HEK293 (cell line): Measurements from ENCODE around the gene FAM241A.

Source experiments
- KLF16 ChIP-seq: fragments of 450-650 bp; formaldehyde crosslinking; IDR thresholded peaks from 2 replicates; pipeline ENCODE4 v1.5.1; 2017; ENCODE audit warnings: missing biosample characterization, missing genetic modification characterization
- MEIS1 ChIP-seq: sonication (generic); formaldehyde crosslinking; IDR thresholded peaks from 2 replicates; pipeline ENCODE4 v1.8.1; 2022; ENCODE audit warnings: missing genetic modification reagents, mild to moderate bottlenecking, borderline replicate concordance
- YY1 ChIP-seq: fragments of 450-650 bp; formaldehyde crosslinking; IDR thresholded peaks from 2 replicates; pipeline ENCODE4 v1.5.1; 2018; ENCODE audit warnings: missing biosample characterization, missing genetic modification characterization
- ZNF114 ChIP-seq: fragments of 450-650 bp; formaldehyde crosslinking; IDR thresholded peaks from 2 replicates; pipeline ENCODE4 v1.5.0; 2017; ENCODE audit warnings: missing biosample characterization, missing genetic modification characterization
- ZNF184 ChIP-seq: fragments of 450-650 bp; IDR thresholded peaks from 2 replicates; pipeline ENCODE4 v1.5.1; 2018; ENCODE audit warnings: missing biosample characterization, mild to moderate bottlenecking, missing genetic modification characterization
- ZNF362 ChIP-seq: fragments of 450-650 bp; formaldehyde crosslinking; IDR thresholded peaks from 2 replicates; pipeline ENCODE4 v1.5.1; 2016; ENCODE audit warnings: missing biosample characterization, missing genetic modification characterization
- ZNF488 ChIP-seq: fragments of 450-650 bp; formaldehyde crosslinking; IDR thresholded peaks from 2 replicates; pipeline ENCODE4 v1.5.1; 2016; ENCODE audit warnings: missing biosample characterization, missing genetic modification characterization
- ZNF777 ChIP-seq: fragments of 450-650 bp; formaldehyde crosslinking; IDR thresholded peaks from 2 replicates; pipeline ENCODE4 v1.5.1; 2017; ENCODE audit warnings: missing biosample characterization, missing genetic modification characterization, borderline replicate concordance
- TF ChIP-seq, protein P1 (sequence below): fragments of 450-650 bp; formaldehyde crosslinking; IDR thresholded peaks from 2 replicates; pipeline ENCODE4 v1.5.1; 2016; ENCODE audit warnings: missing biosample characterization, missing genetic modification characterization

- TF ChIP-seq YY1 (tag by site-specific recombination) (no peak), MEIS1 (CRISPR knock-in tag) (no peak), ZNF184 (tag by site-specific recombination) (no peak), ZNF777 (no peak), ZNF114 (tag by site-specific recombination) (no peak), ZNF362 (tag by site-specific recombination) (no peak), ZNF488 (no peak), KLF16 (tag by site-specific recombination) (no peak)
- TF ChIP-seq, protein P1, sequence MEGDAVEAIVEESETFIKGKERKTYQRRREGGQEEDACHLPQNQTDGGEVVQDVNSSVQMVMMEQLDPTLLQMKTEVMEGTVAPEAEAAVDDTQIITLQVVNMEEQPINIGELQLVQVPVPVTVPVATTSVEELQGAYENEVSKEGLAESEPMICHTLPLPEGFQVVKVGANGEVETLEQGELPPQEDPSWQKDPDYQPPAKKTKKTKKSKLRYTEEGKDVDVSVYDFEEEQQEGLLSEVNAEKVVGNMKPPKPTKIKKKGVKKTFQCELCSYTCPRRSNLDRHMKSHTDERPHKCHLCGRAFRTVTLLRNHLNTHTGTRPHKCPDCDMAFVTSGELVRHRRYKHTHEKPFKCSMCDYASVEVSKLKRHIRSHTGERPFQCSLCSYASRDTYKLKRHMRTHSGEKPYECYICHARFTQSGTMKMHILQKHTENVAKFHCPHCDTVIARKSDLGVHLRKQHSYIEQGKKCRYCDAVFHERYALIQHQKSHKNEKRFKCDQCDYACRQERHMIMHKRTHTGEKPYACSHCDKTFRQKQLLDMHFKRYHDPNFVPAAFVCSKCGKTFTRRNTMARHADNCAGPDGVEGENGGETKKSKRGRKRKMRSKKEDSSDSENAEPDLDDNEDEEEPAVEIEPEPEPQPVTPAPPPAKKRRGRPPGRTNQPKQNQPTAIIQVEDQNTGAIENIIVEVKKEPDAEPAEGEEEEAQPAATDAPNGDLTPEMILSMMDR (tag by site-specific recombination): no peak
These were observed 79.9 kb downstream of the FAM241A start for GRCh38 chr4:112225157-112225556.
